Vagina (tissue), 2 donors: ENCODE results near the gene PPFIA1.

Experiments used
- POLR2A ChIP-seq, 2 donors: fragments of 450-650 bp; IDR thresholded peaks; one replicate each; pipeline ENCODE4 v1.6.1; 2017; ENCODE audit warnings: antibody characterized with exemption in 2 of 2, mild to moderate bottlenecking in 2 of 2, moderate library complexity in 2 of 2
- POLR2AphosphoS5 ChIP-seq, 2 donors: sonication (generic); formaldehyde crosslinking; IDR thresholded peaks; one replicate each; pipeline ENCODE4 v1.9.0; 2017; ENCODE audit warnings: antibody characterized with exemption in 2 of 2, mild to moderate bottlenecking in 2 of 2, low read depth in 1 of 2; ENCODE audit not compliant: insufficient read depth in 1 of 2
- TF ChIP-seq, protein P1 (sequence below), 3 experiments: fragments of 450-650 bp in 2 of 3; fragments of 200-600 bp in 1 of 3; sonication (generic) in 1 of 3; IDR thresholded peaks; one replicate each; pipeline ENCODE4 v1.5.1; 2017 to 2019; ENCODE audit warnings: antibody characterized with exemption in 3 of 3, mild to moderate bottlenecking in 2 of 3, moderate library complexity in 2 of 3

DNA sequence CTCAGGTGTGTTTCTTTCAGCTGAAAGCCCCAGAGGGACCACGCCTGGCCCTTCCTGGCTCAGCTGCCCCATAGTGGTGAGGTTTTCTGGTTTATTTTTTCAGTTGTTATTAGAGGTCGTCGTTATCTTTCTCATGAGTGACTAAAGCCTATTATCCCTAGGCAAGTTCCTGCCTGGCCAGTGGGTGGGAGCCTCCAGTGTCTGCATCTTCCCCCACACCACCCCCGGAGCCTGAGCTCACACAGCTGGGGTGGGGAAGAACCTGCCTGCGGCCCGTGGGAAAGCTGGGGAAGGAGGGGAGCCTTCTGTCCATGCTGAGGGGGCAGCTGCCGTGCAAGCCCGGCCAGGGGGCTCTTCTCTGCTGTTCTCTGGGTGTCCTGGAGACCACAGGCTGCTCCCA lies 24.3 kb upstream of the PPFIA1 start:
- no peak for TF ChIP-seq POLR2A (IDR thresholded peaks at IDR 0.05)
- TF ChIP-seq POLR2AphosphoS5 (IDR thresholded peaks at IDR 0.05; ENCODE audit: insufficient read depth in 1 of 2, low read depth in 1 of 2), result no peak
- TF ChIP-seq, protein P1, sequence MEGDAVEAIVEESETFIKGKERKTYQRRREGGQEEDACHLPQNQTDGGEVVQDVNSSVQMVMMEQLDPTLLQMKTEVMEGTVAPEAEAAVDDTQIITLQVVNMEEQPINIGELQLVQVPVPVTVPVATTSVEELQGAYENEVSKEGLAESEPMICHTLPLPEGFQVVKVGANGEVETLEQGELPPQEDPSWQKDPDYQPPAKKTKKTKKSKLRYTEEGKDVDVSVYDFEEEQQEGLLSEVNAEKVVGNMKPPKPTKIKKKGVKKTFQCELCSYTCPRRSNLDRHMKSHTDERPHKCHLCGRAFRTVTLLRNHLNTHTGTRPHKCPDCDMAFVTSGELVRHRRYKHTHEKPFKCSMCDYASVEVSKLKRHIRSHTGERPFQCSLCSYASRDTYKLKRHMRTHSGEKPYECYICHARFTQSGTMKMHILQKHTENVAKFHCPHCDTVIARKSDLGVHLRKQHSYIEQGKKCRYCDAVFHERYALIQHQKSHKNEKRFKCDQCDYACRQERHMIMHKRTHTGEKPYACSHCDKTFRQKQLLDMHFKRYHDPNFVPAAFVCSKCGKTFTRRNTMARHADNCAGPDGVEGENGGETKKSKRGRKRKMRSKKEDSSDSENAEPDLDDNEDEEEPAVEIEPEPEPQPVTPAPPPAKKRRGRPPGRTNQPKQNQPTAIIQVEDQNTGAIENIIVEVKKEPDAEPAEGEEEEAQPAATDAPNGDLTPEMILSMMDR (IDR thresholded peaks at IDR 0.05), result no peak
